ENCODE data around the gene VEPH1. TPM values are rescaled to one million over a fixed set of nuclear protein-coding genes. Genes with fewer than 3 reads are reported as not detected.
A peak's percentile ranks its signal among the peaks of the same experiment; 100 is the strongest.

Gene VEPH1
- total RNA-seq, 2 donors from 2014 or later: 11.8 to 17.1 TPM

GRCh38 chr3:157255797-157256196 lies 247.4 kb downstream of the VEPH1 start:
- Mint-ChIP-seq H3K4me1 (peaks cover 5% of the 10 kb centered on the region), H3K9me3 (no peaks in the 10 kb centered on the region), H3K27me3 (ENCODE audit: insufficient read depth) (no peaks in the 10 kb centered on the region), H3K36me3 (ENCODE audit: low read depth) (no peaks in the 10 kb centered on the region), H3K27ac (no peak overlapping the region), H3K4me3 (no peak overlapping the region)
- Histone ChIP-seq H3K9me3 (ENCODE audit: control insufficient read depth, low read length) (no peaks in the 10 kb centered on the region), H3K4me1 (ENCODE audit: control insufficient read depth, insufficient read depth, low read length) (peaks cover 4% of the 10 kb centered on the region), H3K4me3 (ENCODE audit: low read length) (no peak overlapping the region), H3K27me3 (ENCODE audit: control insufficient read depth, insufficient read depth, low read length, poor library complexity, severe bottlenecking) (no peaks in the 10 kb centered on the region), H3K9ac (ENCODE audit: extremely low read depth, low read length, poor library complexity, severe bottlenecking) (no peak overlapping the region), H3K36me3 (ENCODE audit: control insufficient read depth, insufficient read depth, low read length) (no peaks in the 10 kb centered on the region), H3K27ac (ENCODE audit: low read depth, low read length) (no peak overlapping the region)
- no peak for DNase-seq
- WGBS, 2 experiments (ENCODE audit: insufficient coverage in 1 of 2, insufficient read length in 1 of 2): 30 to 50% methylated on average over 1 of the region's 1 CpG
- no peak for TF ChIP-seq CTCF (conservative IDR thresholded peaks at IDR 0.05)

- no peaks in the 10 kb centered on the region for H3K36me3 Mint-ChIP-seq (ENCODE audit: low read depth)
- H3K9me3 ChIP-seq (ENCODE audit: control insufficient read depth, low read length): no peaks in the 10 kb centered on the region
- no peak for DNase-seq
- H3K4me1 ChIP-seq (ENCODE audit: control insufficient read depth, insufficient read depth, low read length): no peaks in the 10 kb centered on the region
- no peak overlapping the region for H3K4me3 Mint-ChIP-seq
- no peaks in the 10 kb centered on the region for H3K27me3 Mint-ChIP-seq (ENCODE audit: insufficient read depth)
- H3K4me1 Mint-ChIP-seq: peaks cover 2% of the 10 kb centered on the region
- no peak overlapping the region for H3K9ac ChIP-seq (ENCODE audit: extremely low read depth, low read length, poor library complexity, severe bottlenecking)
- TF ChIP-seq CTCF (conservative IDR thresholded peaks at IDR 0.05): no peak
- 90 to 93% methylated on average over 2 to 3 of the region's 3 CpGs for WGBS, 2 experiments (ENCODE audit: insufficient coverage in 1 of 2, insufficient read length in 1 of 2)
- no peaks in the 10 kb centered on the region for H3K9me3 Mint-ChIP-seq
- no peak overlapping the region for H3K4me3 ChIP-seq (ENCODE audit: low read length)
- H3K27ac ChIP-seq (ENCODE audit: low read depth, low read length): no peak overlapping the region
- no peaks in the 10 kb centered on the region for H3K27me3 ChIP-seq (ENCODE audit: control insufficient read depth, insufficient read depth, low read length, poor library complexity, severe bottlenecking)
- H3K36me3 ChIP-seq (ENCODE audit: control insufficient read depth, insufficient read depth, low read length): no peaks in the 10 kb centered on the region
- no peak overlapping the region for H3K27ac Mint-ChIP-seq
Observed at GRCh38 chr3:157251685-157252084, 251.5 kb downstream of the VEPH1 start.

GRCh38 chr3:157249606-157250005 lies 253.6 kb downstream of the VEPH1 start:
- DNase-seq: no peak
- no peaks in the 10 kb centered on the region for H3K4me1 Mint-ChIP-seq
- no peaks in the 10 kb centered on the region for H3K36me3 ChIP-seq (ENCODE audit: control insufficient read depth, insufficient read depth, low read length)
- H3K27me3 ChIP-seq (ENCODE audit: control insufficient read depth, insufficient read depth, low read length, poor library complexity, severe bottlenecking): no peaks in the 10 kb centered on the region
- H3K27me3 Mint-ChIP-seq (ENCODE audit: insufficient read depth): no peaks in the 10 kb centered on the region
- TF ChIP-seq CTCF (conservative IDR thresholded peaks at IDR 0.05): no peak
- no peaks in the 10 kb centered on the region for H3K9me3 Mint-ChIP-seq
- H3K27ac Mint-ChIP-seq: no peak overlapping the region
- H3K4me3 Mint-ChIP-seq: no peak overlapping the region
- 46 to 78% methylated on average over 5 of the region's 5 CpGs for WGBS, 2 experiments (ENCODE audit: insufficient coverage in 1 of 2, insufficient read length in 1 of 2)
- no peak overlapping the region for H3K4me3 ChIP-seq (ENCODE audit: low read length)
- H3K9me3 ChIP-seq (ENCODE audit: control insufficient read depth, low read length): no peaks in the 10 kb centered on the region
- no peaks in the 10 kb centered on the region for H3K36me3 Mint-ChIP-seq (ENCODE audit: low read depth)
- H3K9ac ChIP-seq (ENCODE audit: extremely low read depth, low read length, poor library complexity, severe bottlenecking): no peak overlapping the region
- peak overlapping the region; percentile 21 for H3K27ac ChIP-seq (ENCODE audit: low read depth, low read length)
- no peaks in the 10 kb centered on the region for H3K4me1 ChIP-seq (ENCODE audit: control insufficient read depth, insufficient read depth, low read length)
